ENCODE data around the gene FUT1.
A peak's percentile ranks its signal among the peaks of the same experiment; 100 is the strongest.
"Not testable (repeated sequence)": the region's sequence is repeated elsewhere in the genome, so short reads cannot be mapped to it uniquely, and the experiment has no call there.

Gene FUT1

DNA sequence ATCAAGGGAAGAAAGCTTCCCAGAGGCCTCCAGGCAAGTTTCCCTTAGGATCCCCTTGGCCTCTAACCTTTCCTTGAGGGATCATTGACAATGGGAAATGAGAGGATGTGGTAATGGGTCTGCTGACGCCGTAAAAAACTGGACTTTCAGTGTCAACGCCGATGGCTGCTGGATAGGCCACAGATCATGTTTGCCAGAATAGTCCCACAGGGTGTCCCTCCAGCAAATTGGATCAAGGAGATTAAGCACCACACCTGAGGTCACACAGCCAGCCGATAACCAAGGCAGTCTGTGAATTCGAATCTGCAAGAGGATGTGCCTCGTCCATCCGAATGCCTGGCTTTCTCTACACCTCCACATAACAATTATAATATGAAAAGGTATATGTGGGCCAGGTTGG is 40.8 kb upstream of the FUT1 start:
- Histone ChIP-seq H3K27me3 (ENCODE audit: low read depth, low read length) (no peaks in the 10 kb centered on the region), H4K20me1 (ENCODE audit: insufficient read depth, low read length) (no peaks in the 10 kb centered on the region), H3K4me3 (ENCODE audit: low read length) (no peak overlapping the region), H3K36me3 (replicated peaks; ENCODE audit: low read depth, low read length) (no peaks in the 10 kb centered on the region), H3K27ac (ENCODE audit: low read length) (no peak overlapping the region), H2AFZ (ENCODE audit: low read depth, low read length) (no peak overlapping the region), H3K4me1 (ENCODE audit: low read length) (peaks cover 4% of the 10 kb centered on the region), H3K9ac (ENCODE audit: low read length) (no peak overlapping the region), H3K79me2 (ENCODE audit: low read length) (no peaks in the 10 kb centered on the region), H3K9me3 (ENCODE audit: insufficient read depth, low read length) (no peaks in the 10 kb centered on the region), H3K4me2 (ENCODE audit: low read length) (no peak overlapping the region)
- TF ChIP-seq CTCF (IDR thresholded peaks at IDR 0.05; ENCODE audit: low read depth, low read length) (no peak), EZH2phosphoT487 (IDR thresholded peaks at IDR 0.05; ENCODE audit: low read depth) (no peak)

GRCh38 chr19:48787331-48787730 is 34.9 kb upstream of the FUT1 start:
- not testable (repeated sequence) for H3K36me3 ChIP-seq (replicated peaks; ENCODE audit: low read depth, low read length); H2AFZ ChIP-seq (ENCODE audit: low read depth, low read length); H3K27me3 ChIP-seq (ENCODE audit: low read depth, low read length); H3K9me3 ChIP-seq (ENCODE audit: insufficient read depth, low read length); H3K79me2 ChIP-seq (ENCODE audit: low read length); H3K4me2 ChIP-seq (ENCODE audit: low read length); H3K27ac ChIP-seq (ENCODE audit: low read length); H4K20me1 ChIP-seq (ENCODE audit: insufficient read depth, low read length); H3K9ac ChIP-seq (ENCODE audit: low read length); H3K4me3 ChIP-seq (ENCODE audit: low read length)
- peaks cover 10% of the 10 kb centered on the region for H3K4me1 ChIP-seq (ENCODE audit: low read length)

DNA sequence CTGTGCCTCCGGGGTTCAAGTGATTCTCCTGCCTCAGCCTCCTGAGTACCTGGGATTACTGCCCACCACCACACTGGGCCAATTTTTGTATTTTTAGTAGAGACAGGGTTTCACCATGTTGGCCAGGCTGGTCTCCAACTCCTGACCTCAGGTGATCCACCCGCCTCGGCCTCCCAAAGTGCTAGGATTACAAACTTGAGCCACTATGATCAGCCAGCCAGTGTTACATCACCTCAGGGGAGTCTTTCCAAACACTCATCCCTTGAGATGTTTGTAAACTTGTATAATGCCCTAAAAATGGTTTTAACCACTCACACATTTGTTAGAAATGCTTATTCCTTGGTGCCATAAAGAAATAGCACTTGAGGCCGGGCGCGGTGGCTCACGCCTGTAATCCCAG is 34.0 kb upstream of the FUT1 start:
- not testable (repeated sequence) for H3K9ac ChIP-seq (ENCODE audit: low read length); H3K36me3 ChIP-seq (replicated peaks; ENCODE audit: low read depth, low read length); H3K9me3 ChIP-seq (ENCODE audit: insufficient read depth, low read length); H3K4me3 ChIP-seq (ENCODE audit: low read length); H4K20me1 ChIP-seq (ENCODE audit: insufficient read depth, low read length); H2AFZ ChIP-seq (ENCODE audit: low read depth, low read length); H3K4me2 ChIP-seq (ENCODE audit: low read length); H3K27me3 ChIP-seq (ENCODE audit: low read depth, low read length); H3K79me2 ChIP-seq (ENCODE audit: low read length); H3K27ac ChIP-seq (ENCODE audit: low read length)
- peaks cover 16% of the 10 kb centered on the region for H3K4me1 ChIP-seq (ENCODE audit: low read length)

- TF ChIP-seq CTCF (IDR thresholded peaks at IDR 0.05; ENCODE audit: low read depth, low read length) (peak; percentile 9; the same call in 1 of the 2 replicates), EZH2phosphoT487 (IDR thresholded peaks at IDR 0.05; ENCODE audit: low read depth) (no peak)
Observed at GRCh38 chr19:48784527-48784926, 32.1 kb upstream of the FUT1 start.

DNA sequence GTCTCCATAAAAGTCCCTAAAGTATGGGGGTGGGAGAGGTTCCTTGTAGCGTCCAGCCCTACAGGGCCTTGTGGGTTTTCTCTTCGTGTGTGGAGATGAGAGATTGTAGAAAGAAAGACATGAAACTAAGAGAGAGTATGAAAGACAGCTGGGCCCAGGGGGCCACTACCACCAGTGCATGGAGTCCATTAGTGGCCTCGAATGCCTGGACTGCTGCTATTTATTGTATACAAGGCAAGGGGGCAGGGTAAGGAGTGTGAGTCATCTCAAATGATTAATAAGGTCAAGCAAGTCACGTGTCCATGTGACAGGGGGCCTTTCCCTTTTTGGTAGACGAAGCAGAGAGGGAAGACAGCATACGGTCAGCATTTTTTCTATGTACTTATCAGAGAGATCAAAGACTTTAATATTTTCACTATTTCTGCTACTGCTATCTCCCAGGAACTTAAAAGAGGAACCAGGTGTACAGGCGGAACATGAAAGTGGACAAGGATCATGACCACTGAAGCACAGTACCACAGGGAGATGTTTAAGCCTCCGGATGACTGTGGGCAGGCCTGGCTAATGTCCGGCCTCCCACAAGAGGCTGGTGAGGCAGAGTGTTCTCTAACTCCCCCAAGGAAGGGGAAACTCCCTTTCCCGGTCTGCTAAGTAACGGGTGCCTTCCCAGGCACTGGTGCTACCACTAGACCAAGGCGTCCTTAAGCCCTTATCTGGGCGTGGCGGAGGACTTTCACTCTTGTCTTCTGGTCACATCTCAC is 28.4 kb upstream of the FUT1 start:
- H2AFZ ChIP-seq (ENCODE audit: low read depth, low read length), result peak overlapping the region; percentile 57
- H3K4me2 ChIP-seq (ENCODE audit: low read length), result peak overlapping the region; percentile 51
- TF ChIP-seq EZH2phosphoT487 (IDR thresholded peaks at IDR 0.05; ENCODE audit: low read depth) (no peak), CTCF (IDR thresholded peaks at IDR 0.05; ENCODE audit: low read depth, low read length) (no peak)

More at GRCh38 chr19:48784527-48784926, 32.1 kb upstream of the FUT1 start:
- no peak overlapping the region for H3K4me2 ChIP-seq (ENCODE audit: low read length)
- H3K27ac ChIP-seq (ENCODE audit: low read length), result no peak overlapping the region
- no peaks in the 10 kb centered on the region for H3K27me3 ChIP-seq (ENCODE audit: low read depth, low read length)
- no peak overlapping the region for H2AFZ ChIP-seq (ENCODE audit: low read depth, low read length)
- no peaks in the 10 kb centered on the region for H3K79me2 ChIP-seq (ENCODE audit: low read length)
- peaks cover 26% of the 10 kb centered on the region for H3K4me1 ChIP-seq (ENCODE audit: low read length)
- H3K4me3 ChIP-seq (ENCODE audit: low read length), result no peak overlapping the region
- H3K36me3 ChIP-seq (replicated peaks; ENCODE audit: low read depth, low read length), result no peaks in the 10 kb centered on the region
- H3K9ac ChIP-seq (ENCODE audit: low read length), result no peak overlapping the region
- no peaks in the 10 kb centered on the region for H4K20me1 ChIP-seq (ENCODE audit: insufficient read depth, low read length)
- H3K9me3 ChIP-seq (ENCODE audit: insufficient read depth, low read length), result no peaks in the 10 kb centered on the region

More for the DNA sequence above, 28.4 kb upstream of the FUT1 start:
- H4K20me1 ChIP-seq (ENCODE audit: insufficient read depth, low read length), result no peaks in the 10 kb centered on the region
- 0 out of 2 replicates have a peak overlapping the region, but pooled peaks have one; percentile 0 for H3K27ac ChIP-seq (ENCODE audit: low read length)
- no peaks in the 10 kb centered on the region for H3K36me3 ChIP-seq (replicated peaks; ENCODE audit: low read depth, low read length)
- H3K4me3 ChIP-seq (ENCODE audit: low read length), result peak overlapping the region; percentile 31; the same call in 1 of the 2 replicates
- H3K4me1 ChIP-seq (ENCODE audit: low read length), result peaks cover 25% of the 10 kb centered on the region
- H3K79me2 ChIP-seq (ENCODE audit: low read length), result no peaks in the 10 kb centered on the region
- no peaks in the 10 kb centered on the region for H3K27me3 ChIP-seq (ENCODE audit: low read depth, low read length)
- H3K9me3 ChIP-seq (ENCODE audit: insufficient read depth, low read length), result no peaks in the 10 kb centered on the region
- H3K9ac ChIP-seq (ENCODE audit: low read length), result peak overlapping the region; percentile 6; the same call in 1 of the 2 replicates

All from OCI-LY3 (cell line).